BJ (cell line): ENCODE data around the gene IFFO2. TPM values are rescaled to one million over a fixed set of nuclear protein-coding genes. Genes with fewer than 3 reads are reported as not detected.

ENCODE experiments used
- CTCF ChIA-PET: fragments of 350-600 bp; formaldehyde crosslinking; extraction: SDS; loops from one replicate; lab custom pipeline; 2021; ENCODE audit warnings: antibody characterized with exemption, inconsistent platforms; lab: Yijun Ruan, JAX
- POLR2A ChIA-PET: fragments of 300-600 bp; sonication (Branson Sonifier 250); formaldehyde crosslinking; extraction: SDS; loops from one replicate; lab custom pipeline; 2021; ENCODE audit warnings: antibody characterized with exemption; lab: Charles Lee
- DNase-seq: peaks from one replicate; pipeline ENCODE4 v3.0.0-alpha.2; 2011; ENCODE audit warnings: low read depth
- H3K27me3 ChIP-seq: 2 replicates; pipeline ENCODE4 v1.6.0; 2011; ENCODE audit warnings: low read length; ENCODE audit not compliant: control insufficient read depth, insufficient read depth
- H3K36me3 ChIP-seq: 2 replicates; pipeline ENCODE4 v1.5.1; 2011; ENCODE audit warnings: low read length; ENCODE audit not compliant: control insufficient read depth, insufficient read depth
- H3K4me3 ChIP-seq: 2 replicates; pipeline ENCODE4 v1.5.1; 2011; ENCODE audit warnings: low read depth, mild to moderate bottlenecking, control low read depth, low read length
- polyA plus RNA-seq: library from polyadenylated mRNA; depleted of rRNA; stranded (reverse); fragments of >200 nt; gene quantifications from 2 replicates; pipeline ENCODE4 v1.2.3, GENCODE V29; 2011
- TF ChIP-seq, protein P1 (sequence below): IDR thresholded peaks from 2 replicates; pipeline ENCODE4 v1.5.1; 2011; ENCODE audit warnings: low read depth, mild to moderate bottlenecking, control low read depth, inconsistent platforms, low read length, moderate library complexity; ENCODE audit not compliant: insufficient read depth

The IFFO2 gene
- polyA plus RNA-seq, 1 experiment = 15.0 TPM

DNA sequence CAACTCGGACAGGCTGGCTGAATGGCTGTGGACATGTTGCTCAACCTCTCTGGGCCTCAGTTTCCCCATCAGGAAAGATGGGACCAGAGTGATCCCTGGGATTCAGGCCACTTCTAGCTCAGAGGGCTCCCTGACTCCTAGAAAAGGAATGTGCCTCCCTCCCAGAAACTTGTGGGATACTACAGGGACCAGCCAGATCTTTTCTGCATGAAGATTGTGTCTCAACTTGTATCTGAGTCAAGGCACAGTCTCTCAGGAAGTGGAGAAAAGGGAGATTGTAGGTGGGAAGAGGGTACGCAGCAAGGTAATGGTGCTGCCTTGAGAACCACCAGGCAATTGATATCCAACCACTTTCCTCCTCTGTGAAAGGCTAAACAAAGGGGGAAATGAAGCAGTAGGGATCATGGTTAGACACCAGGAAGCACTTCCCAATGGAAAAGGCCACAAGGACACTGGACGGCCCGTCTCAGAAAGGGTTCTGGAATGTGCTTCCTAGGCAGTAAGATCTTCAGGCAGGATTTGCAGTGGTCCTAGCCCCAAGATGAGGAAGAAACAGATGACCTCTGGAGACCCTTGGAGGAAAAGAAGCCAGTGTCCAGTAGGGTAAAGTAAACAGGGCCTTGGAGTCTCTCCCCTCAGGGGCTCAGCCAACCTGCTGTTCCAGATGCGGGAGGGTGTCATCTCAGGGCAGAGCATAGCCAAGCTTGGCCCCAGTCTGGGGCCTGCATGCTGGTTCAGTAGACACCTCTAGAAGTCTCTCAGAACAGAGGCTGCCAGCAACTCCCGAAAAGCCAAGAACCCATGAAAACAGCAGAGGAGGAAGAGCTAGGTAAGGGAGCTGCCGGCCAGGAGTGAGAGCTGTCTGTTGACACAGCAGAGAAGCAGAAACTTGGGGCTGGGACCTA, 16.8 kb downstream of the IFFO2 start:
- no peak overlapping the region for H3K4me3 ChIP-seq
- CTCF ChIA-PET = interaction anchor here (1.1 kb wide), 1 partner anchor 56 kb away, joined by 4 read pairs; no protein-coding TSS in a partner anchor
- H3K27me3 ChIP-seq = no peaks in the 10 kb centered on the region
- peaks cover 3% of the 10 kb centered on the region for H3K36me3 ChIP-seq
- POLR2A ChIA-PET = interaction anchor here (1.1 kb wide), 1 partner anchor 9 kb away, joined by 4 read pairs; no protein-coding TSS in a partner anchor
- no peak for DNase-seq
- TF ChIP-seq, protein P1, sequence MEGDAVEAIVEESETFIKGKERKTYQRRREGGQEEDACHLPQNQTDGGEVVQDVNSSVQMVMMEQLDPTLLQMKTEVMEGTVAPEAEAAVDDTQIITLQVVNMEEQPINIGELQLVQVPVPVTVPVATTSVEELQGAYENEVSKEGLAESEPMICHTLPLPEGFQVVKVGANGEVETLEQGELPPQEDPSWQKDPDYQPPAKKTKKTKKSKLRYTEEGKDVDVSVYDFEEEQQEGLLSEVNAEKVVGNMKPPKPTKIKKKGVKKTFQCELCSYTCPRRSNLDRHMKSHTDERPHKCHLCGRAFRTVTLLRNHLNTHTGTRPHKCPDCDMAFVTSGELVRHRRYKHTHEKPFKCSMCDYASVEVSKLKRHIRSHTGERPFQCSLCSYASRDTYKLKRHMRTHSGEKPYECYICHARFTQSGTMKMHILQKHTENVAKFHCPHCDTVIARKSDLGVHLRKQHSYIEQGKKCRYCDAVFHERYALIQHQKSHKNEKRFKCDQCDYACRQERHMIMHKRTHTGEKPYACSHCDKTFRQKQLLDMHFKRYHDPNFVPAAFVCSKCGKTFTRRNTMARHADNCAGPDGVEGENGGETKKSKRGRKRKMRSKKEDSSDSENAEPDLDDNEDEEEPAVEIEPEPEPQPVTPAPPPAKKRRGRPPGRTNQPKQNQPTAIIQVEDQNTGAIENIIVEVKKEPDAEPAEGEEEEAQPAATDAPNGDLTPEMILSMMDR = no peak

DNA sequence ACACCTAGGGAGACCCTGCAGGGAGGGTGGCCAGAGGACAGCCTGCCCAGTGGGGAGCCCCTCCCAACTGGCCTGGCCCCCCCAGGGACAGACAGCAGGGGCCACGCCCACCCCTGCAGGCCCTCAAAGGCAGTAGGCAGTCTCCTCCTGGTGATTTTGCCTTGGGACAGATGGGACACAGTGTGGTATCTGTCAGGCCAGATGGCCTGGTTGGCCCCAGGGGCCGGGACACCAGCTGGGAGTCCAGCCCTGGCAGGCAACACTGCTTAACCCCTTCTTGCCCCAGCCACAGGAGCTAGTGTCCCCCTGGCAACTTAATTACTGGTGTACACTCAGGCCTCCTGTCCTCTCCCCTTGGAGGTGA, 17.8 kb downstream of the IFFO2 start:
- H3K36me3 ChIP-seq = peaks cover 3% of the 10 kb centered on the region
- no peak for DNase-seq
- no peak overlapping the region for H3K4me3 ChIP-seq
- no peaks in the 10 kb centered on the region for H3K27me3 ChIP-seq
- POLR2A ChIA-PET = no interaction called here
- CTCF ChIA-PET = interaction anchor here (0.6 to 1.1 kb wide), 5 partner anchors 15 to 55 kb away, joined by 3 to 4 read pairs (median 3); no protein-coding TSS in a partner anchor
- TF ChIP-seq, protein P1 = no peak

DNA sequence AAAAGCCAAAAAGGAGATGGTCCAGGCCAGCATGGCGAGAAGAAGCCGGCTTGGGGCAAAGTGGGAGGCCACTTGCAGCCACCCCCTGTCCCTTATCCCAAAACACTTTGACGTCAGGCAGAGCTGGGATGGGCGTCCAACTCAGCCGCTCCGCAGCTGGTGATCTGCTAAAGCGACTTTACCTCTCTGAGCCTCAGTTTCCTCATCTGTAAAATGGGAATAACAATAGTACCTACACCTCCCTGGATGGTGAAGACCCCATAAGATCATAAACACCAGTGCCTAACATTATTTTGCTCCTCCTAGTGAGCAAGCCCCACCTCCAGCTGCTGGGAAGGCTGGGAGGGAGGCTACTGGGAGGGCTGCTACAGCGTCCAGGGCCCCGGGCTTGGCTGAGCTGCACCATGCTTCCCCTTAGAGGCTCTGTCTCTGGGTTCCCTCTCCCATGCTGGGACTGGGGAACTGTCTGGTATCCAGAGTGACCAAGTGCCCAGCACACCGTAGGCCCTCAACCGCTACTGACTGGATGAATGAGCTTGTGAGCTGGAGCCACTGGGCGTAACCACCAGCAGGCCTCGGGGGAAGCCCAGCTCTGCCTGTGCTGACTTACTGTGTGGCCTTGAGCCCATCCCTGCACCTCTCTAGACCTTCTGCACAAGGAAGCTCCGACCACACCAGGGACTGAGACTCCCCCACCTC, 18.3 kb downstream of the IFFO2 start:
- H3K36me3 ChIP-seq = no peaks in the 10 kb centered on the region; the same call in 1 of the 2 replicates
- H3K27me3 ChIP-seq = no peaks in the 10 kb centered on the region

DNA sequence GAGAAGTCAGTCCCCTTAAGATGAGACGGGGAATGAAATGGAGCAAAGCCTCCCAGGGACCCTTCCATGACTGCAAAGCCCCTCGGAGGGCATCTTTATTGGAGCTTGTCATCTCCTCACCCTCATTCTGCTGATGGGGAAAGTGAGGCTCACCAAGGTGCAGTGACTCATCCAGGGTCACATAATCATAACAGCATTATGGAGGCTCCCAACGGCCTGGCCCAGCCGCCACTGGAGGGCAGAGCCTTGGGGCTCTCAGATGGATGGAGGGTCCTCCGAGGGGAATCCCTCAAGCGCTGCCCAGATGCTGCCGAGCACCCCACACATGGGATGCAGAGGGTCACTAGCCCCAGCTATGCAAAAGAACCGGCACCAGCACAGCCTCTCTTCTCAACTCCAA, 18.9 kb downstream of the IFFO2 start:
- TF ChIP-seq, protein P1 = no peak
- Histone ChIP-seq H3K27me3 (no peaks in the 10 kb centered on the region), H3K36me3 (no peaks in the 10 kb centered on the region; the same call in 1 of the 2 replicates), H3K4me3 (no peak overlapping the region)
- ChIA-PET CTCF (interaction anchor here (0.9 to 1.2 kb wide), 4 partner anchors 8 to 150 kb away, joined by 3 to 4 read pairs (median 3); no protein-coding TSS in a partner anchor), POLR2A (no interaction called here)
- no peak for DNase-seq

More for the DNA sequence above, 18.3 kb downstream of the IFFO2 start:
- ChIA-PET POLR2A (no interaction called here), CTCF (interaction anchor here (0.6 to 1.2 kb wide), 6 partner anchors 7 to 35 kb away, joined by 3 to 4 read pairs (median 3); no protein-coding TSS in a partner anchor)
- TF ChIP-seq, protein P1 = no peak
- DNase-seq = no peak
- no peak overlapping the region for H3K4me3 ChIP-seq
